Measurements from ENCODE around the gene CAPN15.
A peak's percentile ranks its signal among the peaks of the same experiment; 100 is the strongest.
"Not testable (repeated sequence)": the region's sequence is repeated elsewhere in the genome, so short reads cannot be mapped to it uniquely, and the experiment has no call there.

The CAPN15 gene

DNA sequence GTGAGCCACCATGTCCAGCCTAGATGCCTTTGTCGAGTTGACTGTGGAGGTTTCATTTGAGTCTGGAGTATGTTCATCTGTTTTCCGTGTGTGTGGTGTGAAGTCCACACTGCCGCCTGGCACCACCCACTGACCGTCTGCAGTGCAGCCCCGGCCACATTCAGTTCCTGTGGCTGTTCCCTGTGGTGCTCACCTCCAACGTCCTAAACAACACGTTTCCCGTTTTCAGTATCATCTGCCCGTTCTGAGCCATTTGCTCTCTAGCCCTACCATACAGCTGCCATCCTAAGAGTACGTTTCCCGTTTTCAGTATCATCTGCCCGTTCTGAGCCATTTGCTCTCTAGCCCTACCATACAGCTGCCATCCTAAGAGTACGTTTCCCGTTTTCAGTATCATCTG is 20.0 kb upstream of the CAPN15 start:
- not testable (repeated sequence) for DNase-seq (ENCODE audit: low read depth)

DNA sequence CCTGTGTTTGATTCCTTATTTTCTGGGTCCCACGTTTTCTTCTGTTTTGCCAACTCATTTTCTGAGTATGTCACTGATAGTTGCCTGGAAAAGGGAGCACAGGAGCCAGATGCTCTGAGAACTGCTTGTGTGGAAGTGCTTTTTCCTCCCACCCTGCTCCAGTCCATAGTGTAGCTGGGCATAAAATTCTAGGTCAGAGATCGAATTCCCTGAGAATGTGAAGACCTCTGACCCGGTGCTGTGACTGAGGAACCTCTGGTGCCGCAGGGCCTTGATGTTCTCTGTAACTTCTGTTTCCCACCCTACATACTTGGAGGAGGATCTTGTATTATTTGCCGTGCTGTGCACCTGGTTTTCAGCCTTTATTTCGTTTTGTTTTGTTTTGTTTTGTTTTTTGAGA is 19.5 kb upstream of the CAPN15 start:
- no peak for DNase-seq (ENCODE audit: low read depth)

DNA sequence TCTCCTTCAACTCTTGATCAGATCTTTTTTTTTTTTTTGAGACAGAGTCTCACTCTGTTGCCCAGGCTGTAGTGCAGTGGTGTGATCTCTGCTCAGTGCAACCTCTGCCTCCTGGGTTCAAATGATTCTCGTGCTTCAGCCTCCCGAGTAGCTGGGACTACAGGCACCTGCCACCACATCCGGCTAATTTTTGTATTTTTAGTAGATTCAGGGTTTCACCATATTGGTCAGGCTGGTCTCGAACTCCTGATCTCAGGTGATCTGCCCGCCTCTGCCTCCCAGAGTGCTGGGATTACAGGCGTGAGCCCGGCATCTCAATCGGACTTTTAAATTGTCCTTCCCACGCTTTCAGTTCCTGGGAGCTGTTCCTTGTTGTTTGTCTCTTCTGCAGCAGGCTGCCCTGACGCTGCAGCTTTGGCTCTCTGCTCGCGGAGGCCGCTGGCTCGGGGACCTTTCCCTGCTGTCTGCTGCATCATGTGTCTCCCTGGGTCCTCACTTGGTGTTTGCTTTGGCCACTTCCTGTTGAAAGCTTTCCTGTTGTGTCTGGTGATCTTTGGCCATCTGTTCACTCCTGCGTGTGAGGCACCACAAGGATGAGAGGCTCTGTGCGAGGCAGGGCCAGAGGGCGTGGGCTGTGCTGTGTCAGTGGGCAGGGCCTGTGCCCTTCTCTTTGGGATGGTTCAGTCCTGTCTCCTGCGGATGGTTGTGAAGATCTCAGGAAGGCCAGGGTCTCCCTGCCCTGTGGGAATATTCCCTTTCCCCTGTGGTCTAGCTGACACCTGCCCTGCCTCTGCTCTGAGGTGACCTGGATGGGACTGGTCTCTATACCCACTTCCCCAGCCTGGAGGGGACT is 18.4 kb upstream of the CAPN15 start:
- DNase-seq (ENCODE audit: low read depth): no peak

DNA sequence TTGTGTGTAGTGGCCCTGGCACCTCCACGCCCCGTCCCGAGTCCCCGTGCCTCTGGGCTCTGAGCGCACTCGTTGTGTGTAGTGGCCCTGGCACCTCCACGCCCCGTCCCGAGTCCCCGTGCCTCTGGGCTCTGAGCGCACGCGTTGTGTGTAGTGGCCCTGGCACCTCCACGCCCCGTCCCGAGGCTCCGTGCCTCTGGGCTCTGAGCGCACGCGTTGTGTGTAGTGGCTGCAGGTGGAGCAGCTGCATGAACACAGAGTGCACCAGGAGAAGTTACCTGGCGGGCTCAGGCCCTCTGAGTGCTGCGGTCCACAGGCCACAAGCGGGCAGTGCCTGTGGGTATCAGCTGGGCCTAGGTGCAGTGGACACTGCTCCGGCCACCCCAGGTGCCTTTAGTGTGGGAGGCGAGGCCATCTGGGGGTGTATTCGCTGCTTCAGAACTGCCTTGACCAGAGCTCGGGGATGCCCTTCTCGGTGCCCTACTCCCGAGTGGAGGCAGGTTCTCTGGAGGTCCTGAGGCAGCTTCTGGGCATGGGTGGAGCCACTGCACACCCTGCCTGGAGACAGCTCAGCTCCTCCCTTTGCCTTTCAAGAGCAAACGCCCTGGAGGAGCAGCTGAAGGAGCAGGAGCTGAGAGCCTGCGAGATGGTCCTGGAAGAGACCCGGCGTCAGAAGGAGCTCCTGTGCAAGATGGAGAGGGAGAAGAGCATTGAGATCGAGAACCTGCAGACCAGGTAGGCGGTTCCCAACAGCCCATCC is 17.3 kb upstream of the CAPN15 start:
- DNase-seq (ENCODE audit: low read depth): no peak

DNA sequence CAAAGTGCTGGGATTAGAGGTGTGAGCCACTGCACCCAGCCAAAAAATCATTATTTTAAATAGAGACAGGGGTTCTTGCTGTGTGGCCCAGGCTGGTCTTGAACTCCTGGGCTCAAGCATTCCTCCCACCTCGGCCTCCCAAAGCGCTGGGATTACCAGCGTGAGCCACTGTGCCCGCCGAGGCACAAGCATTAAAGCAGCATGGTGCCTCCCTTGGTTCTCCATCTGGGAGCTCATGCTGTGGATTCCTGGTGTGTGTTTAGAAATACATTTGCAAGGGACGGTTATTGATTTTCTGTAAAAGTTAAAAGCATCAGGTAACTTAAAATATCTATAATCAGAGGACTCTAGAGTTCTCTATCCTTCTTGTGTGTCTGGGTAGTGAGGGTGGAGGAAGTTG is 14.7 kb upstream of the CAPN15 start:
- DNase-seq (ENCODE audit: low read depth): no peak

DNA sequence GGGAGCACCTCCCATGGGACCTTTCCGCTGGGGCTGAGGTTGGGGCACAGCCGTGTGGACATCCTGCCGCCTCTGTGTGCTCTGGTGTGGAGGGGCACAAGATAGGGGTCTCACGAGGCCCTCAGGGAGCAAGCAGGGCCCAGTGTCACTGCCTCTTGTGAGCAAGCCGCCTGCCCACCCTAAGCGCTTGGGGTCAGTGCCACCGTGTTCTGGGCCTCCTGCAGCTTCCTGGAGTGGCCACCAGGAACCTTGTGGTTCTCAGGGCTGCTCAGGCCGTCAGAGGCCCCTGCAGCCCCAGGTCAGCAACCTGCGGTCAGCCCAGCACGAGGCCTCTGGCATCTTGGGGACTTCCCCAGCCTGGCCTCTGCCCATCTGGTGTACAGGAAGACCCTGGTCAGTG is 13.6 kb upstream of the CAPN15 start:
- no peak for DNase-seq (ENCODE audit: low read depth)

DNA sequence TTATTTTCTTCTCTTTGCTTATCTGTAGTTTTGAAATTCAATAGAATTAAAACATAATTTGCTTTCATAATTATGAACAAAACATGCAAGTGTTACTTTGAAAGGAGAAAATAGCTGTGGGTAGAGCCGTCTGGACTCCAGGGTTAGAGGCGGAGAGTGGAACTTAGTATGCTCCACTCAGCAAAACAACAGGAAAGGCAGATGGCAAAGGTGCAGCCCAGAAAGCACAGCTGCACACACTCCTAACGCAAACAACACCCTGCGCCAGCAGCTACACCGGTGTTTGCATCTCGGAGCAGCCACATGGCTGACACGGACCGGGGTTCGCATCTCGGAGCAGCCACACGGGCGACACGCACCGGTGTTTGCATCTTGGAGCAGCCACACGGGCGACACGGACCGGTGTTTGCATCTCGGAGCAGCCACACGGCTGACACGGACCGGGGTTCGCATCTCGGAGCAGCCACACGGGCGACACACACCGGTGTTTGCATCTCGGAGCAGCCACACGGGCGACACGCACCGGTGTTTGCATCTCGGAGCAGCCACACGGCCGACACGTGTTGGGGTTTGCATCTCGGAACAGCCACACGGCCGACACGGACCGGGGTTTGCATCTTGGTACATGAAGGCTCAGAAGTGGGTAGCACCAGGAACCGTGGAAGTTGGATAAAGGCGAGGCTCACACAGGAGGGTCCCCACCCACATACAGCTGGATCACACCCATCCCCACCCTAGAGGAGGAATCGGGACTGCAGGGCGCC is 12.2 kb upstream of the CAPN15 start:
- DNase-seq (ENCODE audit: low read depth): no peak

DNA sequence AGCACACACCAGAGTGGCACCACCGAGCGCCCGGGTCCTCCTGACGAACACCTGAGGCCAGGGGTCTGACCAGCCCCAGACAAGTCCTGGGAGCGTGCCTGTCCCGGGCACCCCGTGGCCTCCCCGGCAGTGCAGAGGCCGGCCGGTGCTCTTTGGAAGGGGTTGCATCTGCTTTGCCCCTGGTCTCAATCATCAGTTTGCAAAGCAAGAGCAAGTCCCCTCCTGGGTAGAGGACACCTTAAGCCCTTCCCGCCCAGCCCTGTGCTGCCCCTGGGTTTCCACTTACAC is 11.6 kb upstream of the CAPN15 start:
- DNase-seq (ENCODE audit: low read depth): no peak

DNA sequence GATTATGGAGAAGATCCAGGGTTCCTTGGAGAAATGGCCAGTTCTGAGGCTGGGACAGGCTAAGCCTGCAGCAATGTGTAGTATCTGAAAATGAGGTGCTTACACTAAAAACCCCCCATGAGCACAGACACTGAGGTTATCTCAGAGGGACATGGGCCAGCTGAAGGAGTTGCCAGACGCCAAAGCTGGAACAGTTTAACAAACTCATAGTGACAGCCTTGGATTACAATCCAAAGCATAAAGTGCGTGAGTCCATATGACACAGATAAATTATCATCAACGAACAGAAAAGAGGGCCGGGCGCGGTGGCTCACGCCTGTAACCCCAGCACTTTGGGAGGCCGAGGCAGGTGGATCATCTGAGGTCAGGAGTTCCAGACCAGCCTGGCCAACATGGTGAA is 11.2 kb upstream of the CAPN15 start:
- DNase-seq (ENCODE audit: low read depth): no peak

DNA sequence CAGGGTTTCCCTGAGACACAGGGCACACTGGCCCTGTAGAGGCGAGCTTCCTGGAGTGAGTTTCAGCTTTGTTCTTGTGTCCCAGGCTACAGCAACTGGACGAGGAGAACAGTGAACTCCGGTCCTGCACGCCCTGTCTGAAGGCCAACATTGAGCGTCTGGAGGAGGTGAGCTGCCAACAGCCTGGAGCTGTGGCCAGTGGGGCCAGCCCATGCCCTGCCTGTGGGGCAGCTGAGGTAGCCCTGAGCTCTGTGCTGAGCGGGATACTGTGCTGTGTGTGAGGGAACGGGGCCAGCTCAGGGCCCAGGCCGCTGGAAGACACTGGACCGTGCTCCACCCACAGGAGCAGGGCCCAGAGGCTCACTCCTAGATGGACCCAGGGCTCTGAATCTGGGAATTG is 8.7 kb upstream of the CAPN15 start:
- no peak for DNase-seq (ENCODE audit: low read depth)

DNA sequence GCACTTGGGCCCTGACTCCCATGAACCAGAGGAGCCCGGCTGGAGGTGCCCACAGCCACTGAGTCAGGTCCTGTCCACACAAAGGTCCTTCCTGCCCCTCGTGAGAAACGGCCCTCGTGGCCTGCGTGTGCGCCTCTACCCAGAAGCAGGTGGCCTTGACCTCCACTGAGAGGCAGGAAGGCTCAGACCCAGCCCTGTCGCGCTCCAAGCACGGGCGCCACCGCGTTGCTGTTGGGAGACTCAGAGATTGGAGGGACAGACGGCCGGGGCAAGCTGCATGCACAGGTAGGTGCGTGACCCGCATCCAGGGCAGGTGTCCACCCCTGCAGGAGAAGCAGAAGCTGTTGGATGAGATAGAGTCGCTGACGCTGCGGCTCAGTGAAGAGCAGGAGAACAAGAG is 8.1 kb upstream of the CAPN15 start:
- DNase-seq (ENCODE audit: low read depth): no peak

DNA sequence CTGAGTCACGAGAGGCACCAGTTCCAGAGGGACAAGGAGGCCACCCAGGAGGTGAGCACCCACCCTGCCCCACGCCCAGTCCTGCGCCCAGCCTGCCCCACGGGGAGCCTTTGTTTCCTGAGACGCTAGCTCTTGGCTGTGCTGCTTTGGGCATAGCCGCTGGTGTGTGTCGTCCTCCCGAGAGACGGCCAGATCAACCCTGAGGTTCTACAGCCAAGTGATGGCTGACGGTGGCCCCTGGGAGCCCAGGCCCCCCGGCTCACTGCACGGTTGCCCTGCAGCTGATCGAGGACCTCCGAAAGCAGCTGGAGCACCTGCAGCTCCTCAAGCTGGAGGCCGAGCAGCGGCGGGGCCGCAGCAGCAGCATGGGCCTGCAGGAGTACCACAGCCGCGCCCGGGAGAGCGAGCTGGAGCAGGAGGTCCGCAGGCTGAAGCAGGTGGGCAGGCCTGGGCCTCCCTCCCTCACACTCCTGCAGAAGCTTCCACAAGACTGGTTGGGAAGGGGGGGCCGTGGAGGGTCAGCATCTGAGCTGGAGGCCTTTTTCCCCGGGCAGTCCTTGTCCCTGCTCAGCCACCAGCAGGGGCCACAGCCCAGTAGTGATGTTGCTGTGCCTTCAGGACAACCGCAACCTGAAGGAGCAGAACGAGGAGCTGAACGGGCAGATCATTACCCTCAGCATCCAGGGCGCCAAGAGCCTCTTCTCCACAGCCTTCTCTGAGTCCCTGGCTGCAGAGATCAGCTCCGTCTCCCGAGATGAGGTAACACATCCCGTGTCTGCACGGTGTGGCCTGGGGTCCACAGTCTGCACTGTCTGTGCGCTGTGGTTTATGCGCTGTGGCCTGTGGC is 7.4 kb upstream of the CAPN15 start:
- DNase-seq (ENCODE audit: low read depth): no peak

DNA sequence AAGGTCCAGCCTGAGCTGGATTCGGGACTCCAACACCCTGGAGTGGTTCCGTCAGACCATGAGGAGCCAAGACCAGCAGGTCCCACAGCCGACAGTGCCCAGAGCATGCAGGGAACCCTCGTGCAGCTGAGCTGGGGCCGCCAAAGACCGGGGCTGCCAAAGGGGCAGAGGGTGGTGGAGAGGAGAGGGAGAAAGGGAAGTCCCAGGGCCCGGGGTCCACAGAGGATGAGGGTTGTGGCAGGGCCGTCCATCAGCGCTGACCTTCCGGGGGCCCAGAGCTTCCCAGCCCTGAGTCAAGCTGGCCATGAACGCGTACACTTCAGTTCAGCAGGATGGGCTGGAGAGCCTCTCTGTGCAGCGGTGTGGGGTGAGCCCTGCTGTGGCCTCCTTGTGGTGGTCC is 6.7 kb upstream of the CAPN15 start:
- DNase-seq (ENCODE audit: low read depth): no peak

DNA sequence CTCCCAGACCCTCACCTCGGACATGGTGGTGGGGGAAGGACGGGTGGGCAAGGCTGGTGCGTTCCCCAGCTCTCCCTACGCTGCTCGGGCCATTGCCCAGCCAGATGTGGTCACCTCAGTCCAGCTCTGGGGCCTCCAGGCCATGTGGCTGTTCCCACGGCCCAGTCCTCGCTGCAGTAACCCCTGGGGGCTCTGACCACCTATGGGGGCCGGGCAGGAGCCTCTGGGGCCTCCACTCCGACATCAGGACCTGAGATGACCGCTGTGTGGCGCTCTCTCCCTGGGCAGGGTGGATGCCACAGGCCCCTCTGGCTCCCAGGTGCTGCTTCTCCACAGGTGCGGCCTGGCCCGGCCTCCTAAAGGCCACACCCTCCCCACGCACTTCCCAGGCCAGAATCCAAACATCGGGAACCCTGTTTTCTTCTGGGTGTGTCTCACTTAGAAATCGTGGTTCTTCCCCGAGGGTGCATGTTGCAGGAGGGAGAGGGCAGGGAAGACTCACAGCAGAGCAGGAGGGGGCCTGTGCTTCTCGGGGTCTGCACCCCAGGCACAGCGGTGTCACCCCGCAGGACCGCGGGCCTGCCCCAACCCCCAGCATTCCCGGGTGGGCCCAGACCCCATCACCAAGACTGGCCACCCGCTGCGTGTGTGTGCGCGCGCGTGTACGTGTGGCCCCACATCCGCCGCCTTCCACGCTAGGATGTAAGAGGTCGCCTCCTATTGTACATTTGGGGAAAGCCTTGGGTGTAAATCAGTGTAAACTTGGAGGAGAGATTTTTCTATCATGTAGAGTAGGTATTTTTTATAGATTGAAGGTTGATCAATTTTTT is 5.9 kb upstream of the CAPN15 start:
- DNase-seq (ENCODE audit: low read depth): no peak

DNA sequence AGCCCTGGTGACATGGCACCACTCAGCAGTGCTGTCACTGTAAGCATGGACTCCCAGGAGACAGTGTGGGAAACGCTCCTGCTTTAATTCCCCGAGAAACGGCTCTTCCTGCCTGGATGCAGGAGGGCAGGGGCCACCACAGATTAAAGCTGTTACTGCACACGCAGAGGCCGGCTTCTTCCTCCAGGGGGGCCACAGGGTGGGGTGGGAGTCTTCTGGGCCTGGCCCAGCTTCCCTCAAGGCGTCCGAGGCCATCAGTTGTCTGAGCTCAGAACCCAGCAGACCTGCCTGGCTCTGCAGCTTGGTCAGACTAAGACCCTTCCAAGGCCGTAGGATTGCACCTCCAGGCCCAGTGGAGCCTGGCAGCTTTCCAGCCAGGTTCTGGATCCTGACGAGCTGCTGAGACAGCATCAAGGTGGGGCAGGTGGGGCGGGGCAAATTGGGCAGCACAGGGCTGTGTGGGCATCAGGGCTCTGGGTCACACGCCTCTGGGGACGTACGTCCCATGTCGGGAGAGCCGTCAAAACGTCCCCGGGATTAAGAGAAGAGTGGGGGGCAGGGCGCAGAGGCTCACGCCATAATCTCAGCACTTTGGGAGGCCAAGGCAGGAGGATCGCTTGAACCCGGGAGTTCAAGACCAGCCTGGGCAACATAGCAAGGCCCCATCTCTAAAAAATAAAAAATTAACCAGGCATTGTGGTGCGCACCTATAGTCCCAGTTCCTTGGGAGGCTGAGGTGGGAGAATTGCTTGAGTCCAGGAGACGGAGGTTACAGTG is 5.0 kb upstream of the CAPN15 start:
- no peak for DNase-seq (ENCODE audit: low read depth)

DNA sequence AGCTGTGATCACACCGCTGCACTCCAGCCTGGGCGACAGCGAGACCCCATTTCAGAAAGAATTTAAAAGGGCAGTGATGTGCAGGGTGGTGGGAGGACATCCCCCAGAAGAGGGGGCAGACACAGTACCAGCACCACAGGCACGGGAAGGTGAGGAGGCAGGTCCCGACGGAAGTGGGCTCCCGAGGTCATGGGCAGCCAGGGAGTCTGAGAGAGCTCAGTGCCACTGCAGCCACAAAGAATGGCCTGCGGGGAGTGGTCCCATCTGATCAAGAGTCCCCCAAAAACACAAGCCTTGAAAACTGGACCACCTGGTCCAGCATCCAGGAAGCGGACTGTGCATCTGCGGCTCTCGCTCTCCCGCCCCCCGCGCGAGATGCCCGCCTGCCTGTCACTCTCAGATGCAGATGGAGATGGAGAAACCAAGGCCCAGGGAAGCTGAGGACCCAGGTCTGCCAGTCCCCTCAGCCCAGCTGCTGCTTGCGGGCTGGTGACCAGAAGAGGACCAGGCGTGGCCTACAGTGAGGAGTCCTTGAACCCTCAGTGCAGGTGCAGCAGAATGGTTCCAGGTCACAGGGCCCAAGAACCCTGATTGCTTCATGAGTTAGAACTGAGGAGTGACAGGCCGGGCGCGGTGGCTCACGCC is 4.3 kb upstream of the CAPN15 start:
- no peak for DNase-seq (ENCODE audit: low read depth)

DNA sequence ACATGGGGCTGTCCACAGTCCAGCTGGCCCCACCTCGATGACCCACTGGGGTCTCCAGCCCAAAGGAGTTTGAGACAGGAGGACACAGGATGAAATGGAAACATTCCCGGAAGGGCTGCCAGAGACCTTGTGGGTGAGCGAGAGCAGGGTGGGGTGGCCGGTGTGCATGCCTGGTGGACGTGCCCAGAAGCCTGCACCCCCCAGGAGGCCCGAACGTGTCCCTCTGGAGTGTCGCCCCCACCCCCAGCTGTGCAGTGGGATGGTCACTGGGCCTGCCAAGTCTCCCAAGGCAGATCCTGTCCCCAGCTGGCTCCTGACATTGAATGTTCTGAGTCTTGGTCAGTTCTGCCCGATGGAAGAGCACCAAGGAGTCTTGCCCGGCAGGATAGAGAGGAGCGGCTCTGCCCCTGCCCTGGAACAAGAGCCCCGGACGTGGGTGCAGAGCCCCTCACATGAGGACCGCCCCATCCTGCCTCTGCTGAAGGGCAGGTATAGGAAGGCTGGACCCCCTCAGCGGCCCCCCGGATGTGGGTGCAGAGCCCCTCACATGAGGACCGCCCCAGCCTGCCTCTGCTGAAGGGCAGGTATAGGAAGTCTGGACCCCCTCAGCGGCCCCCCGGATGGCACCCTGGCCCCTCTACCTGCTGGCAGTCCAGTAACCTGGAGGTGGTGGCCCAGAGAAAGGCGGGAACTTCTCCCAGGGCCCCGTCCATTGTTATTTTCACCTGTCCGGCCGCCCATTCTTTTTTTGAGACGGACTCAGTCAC is 3.1 kb upstream of the CAPN15 start:
- no peak for DNase-seq (ENCODE audit: low read depth)

DNA sequence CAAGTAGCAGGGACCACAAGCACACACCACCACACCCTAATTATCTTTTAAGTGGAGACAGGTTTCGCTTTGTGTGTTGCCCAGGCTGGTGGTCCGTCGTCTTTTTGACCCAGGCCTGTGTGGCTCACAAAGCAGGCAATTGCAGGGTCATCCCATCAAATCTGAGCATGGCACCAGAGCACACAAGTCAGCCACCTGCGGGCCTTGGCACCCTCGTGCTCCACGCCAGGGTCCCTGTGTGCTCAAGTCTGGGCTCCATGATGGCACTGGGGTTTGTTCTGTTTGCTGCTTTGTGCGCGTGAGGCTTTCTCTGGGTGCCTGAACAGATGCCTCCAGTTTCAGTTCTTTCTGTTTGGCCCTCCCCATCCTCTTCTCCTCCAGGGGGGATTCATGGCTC is 2.4 kb upstream of the CAPN15 start:
- no peak for DNase-seq (ENCODE audit: low read depth)

DNA sequence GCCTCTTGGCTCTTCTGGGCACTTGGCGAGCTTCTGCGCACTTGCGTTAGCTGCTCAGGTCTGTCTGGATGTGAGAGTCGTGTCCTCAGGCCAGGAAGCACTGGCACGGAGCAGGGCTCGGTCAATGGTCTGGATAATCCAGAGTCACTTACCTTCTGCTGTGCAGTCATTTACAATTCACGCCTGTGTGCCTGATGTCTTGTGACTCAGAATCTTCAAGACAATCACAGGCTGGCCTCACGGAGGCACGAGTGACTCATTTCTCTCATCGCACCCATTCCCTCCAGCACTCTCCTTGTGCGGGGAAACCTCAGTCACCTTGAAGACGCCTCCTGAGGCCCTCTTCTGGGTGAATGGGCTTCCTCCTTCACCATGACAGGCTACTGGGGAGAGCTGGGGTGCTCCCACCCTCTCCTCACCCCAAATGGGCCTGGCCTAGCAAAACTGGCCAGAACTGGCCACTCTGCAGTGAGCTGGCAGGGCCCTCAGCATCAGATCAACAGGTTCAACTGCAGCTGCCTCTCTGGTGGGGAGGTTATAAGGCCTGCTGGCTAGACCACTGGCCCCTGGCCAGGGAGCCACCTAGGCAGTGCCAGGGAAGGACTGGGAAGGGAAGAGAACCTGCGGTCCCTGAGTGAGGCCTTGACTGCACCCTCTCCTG is 1.9 kb upstream of the CAPN15 start:
- peak; percentile 76 for DNase-seq (ENCODE audit: low read depth)

Data from activated T-cell treated with anti-CD3 and anti-CD28 coated beads for 24 hours (primary cell).